Panc1 (cell line): ENCODE results near the gene KCNIP4.

ENCODE experiments used
- POLR2AphosphoS5 ChIP-seq: IDR thresholded peaks from 2 replicates; pipeline ENCODE4 v1.6.1; 2012; ENCODE audit warnings: mild to moderate bottlenecking, low read depth, low read length, moderate library complexity
- REST ChIP-seq, 2 experiments: IDR thresholded peaks; 2 replicates each; pipeline ENCODE4 v1.6.1; 2011 to 2012; ENCODE audit warnings: low read depth in 2 of 2, control low read depth in 1 of 2, low read length in 1 of 2, mild to moderate bottlenecking in 1 of 2, moderate library complexity in 1 of 2; ENCODE audit not compliant: insufficient read depth in 1 of 2
- SIN3A ChIP-seq: IDR thresholded peaks from 2 replicates; pipeline ENCODE4 v1.6.1; 2012; ENCODE audit warnings: low read depth, mild to moderate bottlenecking, low read length, moderate library complexity, borderline replicate concordance; ENCODE audit not compliant: insufficient read depth
- TCF7L2 ChIP-seq: IDR thresholded peaks from 2 replicates; pipeline ENCODE4 v1.6.1; 2011; ENCODE audit warnings: mild to moderate bottlenecking, low read depth, low read length, inconsistent platforms
- TF ChIP-seq, protein P1 (sequence below): fragments of 450-650 bp; IDR thresholded peaks from 2 replicates; pipeline ENCODE4 v1.5.1; 2017; ENCODE audit warnings: mild to moderate bottlenecking

GRCh38 chr4:21733894-21734630, 214.5 kb downstream of the KCNIP4 start:
- TF ChIP-seq, protein P1, sequence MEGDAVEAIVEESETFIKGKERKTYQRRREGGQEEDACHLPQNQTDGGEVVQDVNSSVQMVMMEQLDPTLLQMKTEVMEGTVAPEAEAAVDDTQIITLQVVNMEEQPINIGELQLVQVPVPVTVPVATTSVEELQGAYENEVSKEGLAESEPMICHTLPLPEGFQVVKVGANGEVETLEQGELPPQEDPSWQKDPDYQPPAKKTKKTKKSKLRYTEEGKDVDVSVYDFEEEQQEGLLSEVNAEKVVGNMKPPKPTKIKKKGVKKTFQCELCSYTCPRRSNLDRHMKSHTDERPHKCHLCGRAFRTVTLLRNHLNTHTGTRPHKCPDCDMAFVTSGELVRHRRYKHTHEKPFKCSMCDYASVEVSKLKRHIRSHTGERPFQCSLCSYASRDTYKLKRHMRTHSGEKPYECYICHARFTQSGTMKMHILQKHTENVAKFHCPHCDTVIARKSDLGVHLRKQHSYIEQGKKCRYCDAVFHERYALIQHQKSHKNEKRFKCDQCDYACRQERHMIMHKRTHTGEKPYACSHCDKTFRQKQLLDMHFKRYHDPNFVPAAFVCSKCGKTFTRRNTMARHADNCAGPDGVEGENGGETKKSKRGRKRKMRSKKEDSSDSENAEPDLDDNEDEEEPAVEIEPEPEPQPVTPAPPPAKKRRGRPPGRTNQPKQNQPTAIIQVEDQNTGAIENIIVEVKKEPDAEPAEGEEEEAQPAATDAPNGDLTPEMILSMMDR: no peak
- TF ChIP-seq TCF7L2 (no peak), POLR2AphosphoS5 (no peak), SIN3A (no peak), REST (IDR thresholded peaks at IDR 0.05; ENCODE audit: insufficient read depth in 1 of 2, low read depth in 2 of 2, low read length in 1 of 2) (no peak)
